ENCODE data around the gene USP33. TPM values are rescaled to one million over a fixed set of nuclear protein-coding genes. Genes with fewer than 3 reads are reported as not detected.
"Not testable (repeated sequence)": the region's sequence is repeated elsewhere in the genome, so short reads cannot be mapped to it uniquely, and the experiment has no call there.

Gene USP33
- total RNA-seq, 2 donors from 2014 or later = 59.1 to 66.9 TPM

GRCh38 chr1:77706321-77706720, 53.3 kb downstream of the USP33 start:
- no peaks in the 10 kb centered on the region for H3K27me3 Mint-ChIP-seq
- no peak for DNase-seq
- H3K4me3 Mint-ChIP-seq = no peak overlapping the region
- no peaks in the 10 kb centered on the region for H3K9me3 ChIP-seq (ENCODE audit: control insufficient read depth, low read length, poor library complexity, severe bottlenecking)
- H3K27ac Mint-ChIP-seq = peak overlapping the region; percentile 8
- peaks cover 17% of the 10 kb centered on the region for H3K36me3 Mint-ChIP-seq (ENCODE audit: low read depth)
- peaks cover 9% of the 10 kb centered on the region for H3K4me1 Mint-ChIP-seq
- ATAC-seq = no peak

- no peaks in the 10 kb centered on the region for H3K9me3 ChIP-seq (ENCODE audit: control insufficient read depth, low read length, poor library complexity, severe bottlenecking)
- H3K27ac Mint-ChIP-seq = no peak overlapping the region
- DNase-seq (no peak), ATAC-seq (no peak)
- H3K27me3 Mint-ChIP-seq = no peaks in the 10 kb centered on the region
- H3K36me3 Mint-ChIP-seq (ENCODE audit: low read depth) = peaks cover 10% of the 10 kb centered on the region
- H3K4me3 Mint-ChIP-seq = no peak overlapping the region
- peaks cover 2% of the 10 kb centered on the region for H3K4me1 Mint-ChIP-seq
Measured at GRCh38 chr1:77704736-77705135, 54.9 kb downstream of the USP33 start.

GRCh38 chr1:77699673-77700072, 60.0 kb downstream of the USP33 start:
- not testable (repeated sequence) for H3K27ac Mint-ChIP-seq; DNase-seq; H3K36me3 Mint-ChIP-seq (ENCODE audit: low read depth); ATAC-seq; H3K4me3 Mint-ChIP-seq; H3K27me3 Mint-ChIP-seq; H3K4me1 Mint-ChIP-seq; H3K9me3 ChIP-seq (ENCODE audit: control insufficient read depth, low read length, poor library complexity, severe bottlenecking)

GRCh38 chr1:77697441-77697840, 62.2 kb downstream of the USP33 start:
- Mint-ChIP-seq H3K27me3 (no peaks in the 10 kb centered on the region), H3K4me1 (peaks cover 2% of the 10 kb centered on the region), H3K36me3 (ENCODE audit: low read depth) (no peaks in the 10 kb centered on the region), H3K4me3 (no peak overlapping the region), H3K27ac (no peak overlapping the region)
- no peaks in the 10 kb centered on the region for H3K9me3 ChIP-seq (ENCODE audit: control insufficient read depth, low read length, poor library complexity, severe bottlenecking)
- DNase-seq (no peak), ATAC-seq (no peak)

GRCh38 chr1:77688939-77689338, 70.7 kb downstream of the USP33 start:
- Mint-ChIP-seq H3K4me3 (no peak overlapping the region), H3K4me1 (peaks cover 8% of the 10 kb centered on the region), H3K36me3 (ENCODE audit: low read depth) (no peaks in the 10 kb centered on the region), H3K27me3 (no peaks in the 10 kb centered on the region), H3K27ac (peak overlapping the region; percentile 27)
- no peaks in the 10 kb centered on the region for H3K9me3 ChIP-seq (ENCODE audit: control insufficient read depth, low read length, poor library complexity, severe bottlenecking)
- DNase-seq (no peak), ATAC-seq (no peak)

- H3K4me3 Mint-ChIP-seq = peak overlapping the region; percentile 77
- no peak overlapping the region for H3K27ac Mint-ChIP-seq
- H3K27me3 Mint-ChIP-seq = no peaks in the 10 kb centered on the region
- no peak for DNase-seq
- no peak for ATAC-seq
- H3K9me3 ChIP-seq (ENCODE audit: control insufficient read depth, low read length, poor library complexity, severe bottlenecking) = no peaks in the 10 kb centered on the region
- H3K4me1 Mint-ChIP-seq = peaks cover 12% of the 10 kb centered on the region
- no peaks in the 10 kb centered on the region for H3K36me3 Mint-ChIP-seq (ENCODE audit: low read depth)
Measured at GRCh38 chr1:77687519-77687906, 72.1 kb downstream of the USP33 start.

GRCh38 chr1:77686796-77687518, 72.7 kb downstream of the USP33 start:
- H3K36me3 Mint-ChIP-seq (ENCODE audit: low read depth) = no peaks in the 10 kb centered on the region
- DNase-seq (no peak), ATAC-seq (no peak)
- peaks cover 16% of the 10 kb centered on the region for H3K4me1 Mint-ChIP-seq
- H3K9me3 ChIP-seq (ENCODE audit: control insufficient read depth, low read length, poor library complexity, severe bottlenecking) = no peaks in the 10 kb centered on the region
- no peak overlapping the region for H3K27ac Mint-ChIP-seq
- H3K27me3 Mint-ChIP-seq = no peaks in the 10 kb centered on the region
- H3K4me3 Mint-ChIP-seq = no peak overlapping the region

- Mint-ChIP-seq H3K4me1 (peaks cover 31% of the 10 kb centered on the region), H3K4me3 (peak overlapping the region; percentile 94), H3K36me3 (ENCODE audit: low read depth) (peaks cover 2% of the 10 kb centered on the region), H3K27ac (peak overlapping the region; percentile 96), H3K27me3 (no peaks in the 10 kb centered on the region)
- peak; percentile 77 to 92 (median 91) for DNase-seq
- peak; percentile 77 for ATAC-seq
- no peaks in the 10 kb centered on the region for H3K9me3 ChIP-seq (ENCODE audit: control insufficient read depth, low read length, poor library complexity, severe bottlenecking)
Measured at GRCh38 chr1:77683160-77684148, 76.2 kb downstream of the USP33 start.

- Mint-ChIP-seq H3K27me3 (no peaks in the 10 kb centered on the region), H3K27ac (peak within 1 kb of the TSS; percentile 96), H3K4me3 (peak within 1 kb of the TSS; percentile 94), H3K36me3 (ENCODE audit: low read depth) (peaks cover 2% of the 10 kb centered on the region), H3K4me1 (peaks cover 33% of the 10 kb centered on the region)
- H3K9me3 ChIP-seq (ENCODE audit: control insufficient read depth, low read length, poor library complexity, severe bottlenecking) = no peaks in the 10 kb centered on the region
- peak; percentile 84 to 93 (median 86) for DNase-seq
- peak; percentile 75 for ATAC-seq
Measured at GRCh38 chr1:77682460-77683159, 77.0 kb downstream of the USP33 start, which contains the start of gene ZZZ3. Gene ZZZ3, minus strand, starts transcription at chr1:77682658. Its CDS starts 49,304 bp downstream, at chr1:77633354.

- Mint-ChIP-seq H3K27me3 (no peaks in the 10 kb centered on the region), H3K4me3 (peak overlapping the region; percentile 26), H3K36me3 (ENCODE audit: low read depth) (peaks cover 2% of the 10 kb centered on the region), H3K4me1 (peaks cover 36% of the 10 kb centered on the region), H3K27ac (no peak overlapping the region)
- H3K9me3 ChIP-seq (ENCODE audit: control insufficient read depth, low read length, poor library complexity, severe bottlenecking) = no peaks in the 10 kb centered on the region
- ATAC-seq = no peak
- DNase-seq = no peak
Measured at GRCh38 chr1:77680173-77680572, 79.5 kb downstream of the USP33 start.

- peak overlapping the region; percentile 37 for H3K27ac Mint-ChIP-seq
Measured at GRCh38 chr1:77678660-77679610, 80.7 kb downstream of the USP33 start.

GRCh38 chr1:77674807-77675206, 84.8 kb downstream of the USP33 start:
- H3K9me3 ChIP-seq (ENCODE audit: control insufficient read depth, low read length, poor library complexity, severe bottlenecking); H3K4me3 Mint-ChIP-seq; H3K27me3 Mint-ChIP-seq; H3K36me3 Mint-ChIP-seq (ENCODE audit: low read depth); DNase-seq; ATAC-seq: not testable (repeated sequence)
- Mint-ChIP-seq H3K27ac (peak overlapping the region; percentile 65), H3K4me1 (peaks cover 23% of the 10 kb centered on the region)

More at GRCh38 chr1:77678660-77679610, 80.7 kb downstream of the USP33 start:
- Mint-ChIP-seq H3K27me3 (no peaks in the 10 kb centered on the region), H3K4me3 (no peak overlapping the region), H3K4me1 (peaks cover 33% of the 10 kb centered on the region), H3K36me3 (ENCODE audit: low read depth) (peaks cover 4% of the 10 kb centered on the region)
- ATAC-seq = no peak
- no peaks in the 10 kb centered on the region for H3K9me3 ChIP-seq (ENCODE audit: control insufficient read depth, low read length, poor library complexity, severe bottlenecking)
- no peak for DNase-seq
